Type B pancreatic cell (in vitro differentiated cells): ENCODE measurements around the gene HDAC9. TPM values are rescaled to one million over a fixed set of nuclear protein-coding genes. Genes with fewer than 3 reads are reported as not detected.

Experiments
- DNase-seq: peaks from one replicate; pipeline ENCODE4 v3.0.0; 2021; ENCODE audit warnings: mixed read lengths; ENCODE audit not compliant: unreplicated experiment; ENCODE audit errors: extremely low spot score
- H3K27ac Mint-ChIP-seq: 2 replicates; pipeline ENCODE4 v1.8.0; 2021; ENCODE audit warnings: mild to moderate bottlenecking, mixed read lengths
- H3K27me3 Mint-ChIP-seq: 2 replicates; pipeline ENCODE4 v1.8.0; 2021; ENCODE audit warnings: mixed read lengths
- H3K36me3 Mint-ChIP-seq: 2 replicates; pipeline ENCODE4 v1.8.0; 2021; ENCODE audit warnings: mixed read lengths
- H3K4me1 Mint-ChIP-seq: one replicate; pipeline ENCODE4 v1.8.0; 2021; ENCODE audit warnings: mixed read lengths; ENCODE audit not compliant: unreplicated experiment
- H3K4me3 Mint-ChIP-seq: 2 replicates; pipeline ENCODE4 v1.8.0; 2021; ENCODE audit warnings: mild to moderate bottlenecking, mixed read lengths
- H3K9me3 Mint-ChIP-seq: 2 replicates; pipeline ENCODE4 v1.8.0; 2021; ENCODE audit warnings: mixed read lengths
- total RNA-seq: library from RNA; stranded (reverse); gene quantifications from 2 replicates; pipeline ENCODE4 v1.2.1, GENCODE V29; 2021; ENCODE audit warnings: low replicate concordance
- TF ChIP-seq, protein P1 (sequence below): fragments of 200-600 bp; sonication (generic); conservative IDR thresholded peaks from 2 replicates; pipeline ENCODE4 v1.5.0; 2021; ENCODE audit warnings: antibody characterized with exemption, mild to moderate bottlenecking

Gene HDAC9
- total RNA-seq, 1 donor from 2014 or later = 6.8 TPM

- no peaks in the 10 kb centered on the region for H3K9me3 Mint-ChIP-seq
- no peak overlapping the region for H3K27ac Mint-ChIP-seq
- H3K36me3 Mint-ChIP-seq = no peaks in the 10 kb centered on the region
- H3K4me3 Mint-ChIP-seq = no peak overlapping the region
- peaks cover 10% of the 10 kb centered on the region for H3K4me1 Mint-ChIP-seq
- no peaks in the 10 kb centered on the region for H3K27me3 Mint-ChIP-seq
- TF ChIP-seq, protein P1, sequence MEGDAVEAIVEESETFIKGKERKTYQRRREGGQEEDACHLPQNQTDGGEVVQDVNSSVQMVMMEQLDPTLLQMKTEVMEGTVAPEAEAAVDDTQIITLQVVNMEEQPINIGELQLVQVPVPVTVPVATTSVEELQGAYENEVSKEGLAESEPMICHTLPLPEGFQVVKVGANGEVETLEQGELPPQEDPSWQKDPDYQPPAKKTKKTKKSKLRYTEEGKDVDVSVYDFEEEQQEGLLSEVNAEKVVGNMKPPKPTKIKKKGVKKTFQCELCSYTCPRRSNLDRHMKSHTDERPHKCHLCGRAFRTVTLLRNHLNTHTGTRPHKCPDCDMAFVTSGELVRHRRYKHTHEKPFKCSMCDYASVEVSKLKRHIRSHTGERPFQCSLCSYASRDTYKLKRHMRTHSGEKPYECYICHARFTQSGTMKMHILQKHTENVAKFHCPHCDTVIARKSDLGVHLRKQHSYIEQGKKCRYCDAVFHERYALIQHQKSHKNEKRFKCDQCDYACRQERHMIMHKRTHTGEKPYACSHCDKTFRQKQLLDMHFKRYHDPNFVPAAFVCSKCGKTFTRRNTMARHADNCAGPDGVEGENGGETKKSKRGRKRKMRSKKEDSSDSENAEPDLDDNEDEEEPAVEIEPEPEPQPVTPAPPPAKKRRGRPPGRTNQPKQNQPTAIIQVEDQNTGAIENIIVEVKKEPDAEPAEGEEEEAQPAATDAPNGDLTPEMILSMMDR = no peak
- no peak for DNase-seq
These were observed 291.2 kb downstream of the HDAC9 start for GRCh38 chr7:18786796-18787195.

DNA sequence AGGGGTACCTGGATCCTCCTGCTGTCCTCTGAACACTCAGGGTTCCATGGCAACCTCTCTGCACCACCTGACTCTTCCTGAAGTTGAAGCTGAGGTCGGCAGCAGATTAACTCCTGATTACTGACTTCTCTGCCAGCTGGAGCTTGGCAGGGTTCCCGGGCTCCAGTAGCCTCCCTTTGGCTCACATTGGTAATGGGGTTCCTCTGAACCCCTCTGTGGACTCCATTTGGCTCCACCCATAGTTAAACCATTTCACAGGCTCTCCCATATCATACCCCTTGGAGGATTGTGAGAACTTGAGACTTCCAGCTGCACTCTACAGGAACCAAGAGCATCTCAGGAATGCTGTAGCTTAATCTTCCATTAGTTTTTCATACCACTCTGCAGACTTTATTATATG, 292.5 kb downstream of the HDAC9 start:
- no peak overlapping the region for H3K4me3 Mint-ChIP-seq
- TF ChIP-seq, protein P1 = no peak
- H3K27me3 Mint-ChIP-seq = no peaks in the 10 kb centered on the region
- no peaks in the 10 kb centered on the region for H3K9me3 Mint-ChIP-seq
- H3K27ac Mint-ChIP-seq = no peak overlapping the region
- DNase-seq = no peak
- H3K4me1 Mint-ChIP-seq = peaks cover 5% of the 10 kb centered on the region
- no peaks in the 10 kb centered on the region for H3K36me3 Mint-ChIP-seq

DNA sequence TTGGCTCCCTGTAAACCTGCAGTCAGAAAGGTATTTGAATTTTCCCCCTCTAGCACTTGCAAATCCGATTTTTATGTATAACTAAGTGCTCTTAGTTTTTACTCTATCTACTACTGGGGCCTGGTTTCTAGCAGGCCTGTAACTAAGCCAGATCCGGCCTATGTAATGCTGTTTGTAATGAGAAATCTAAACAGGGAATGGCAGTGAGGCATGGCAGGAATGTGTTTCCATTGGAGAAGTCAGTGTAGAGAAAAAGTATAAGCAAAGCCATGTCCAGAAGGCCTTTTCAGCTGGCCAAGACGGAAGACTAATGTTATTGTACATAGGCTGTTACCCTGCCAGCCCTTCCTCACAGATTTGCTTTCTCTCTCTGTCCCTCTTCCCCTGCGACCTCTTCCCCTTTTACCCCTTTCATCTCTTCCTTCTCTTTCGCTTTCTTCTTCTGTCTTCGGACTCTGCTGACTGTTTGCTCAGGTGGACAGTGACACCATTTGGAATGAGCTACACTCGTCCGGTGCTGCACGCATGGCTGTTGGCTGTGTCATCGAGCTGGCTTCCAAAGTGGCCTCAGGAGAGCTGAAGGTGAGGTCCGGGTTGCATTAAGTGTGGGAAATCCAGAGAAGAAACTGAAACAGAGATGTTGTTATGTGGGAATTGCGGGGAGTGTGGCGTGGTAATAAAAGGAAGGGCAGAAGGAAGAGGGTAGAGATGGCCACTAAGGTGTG, 297.5 kb downstream of the HDAC9 start:
- Mint-ChIP-seq H3K27me3 (no peaks in the 10 kb centered on the region), H3K27ac (no peak overlapping the region), H3K36me3 (no peaks in the 10 kb centered on the region), H3K9me3 (no peaks in the 10 kb centered on the region), H3K4me1 (peaks cover 21% of the 10 kb centered on the region), H3K4me3 (no peak overlapping the region)
- DNase-seq = no peak
- TF ChIP-seq, protein P1 = no peak

DNA sequence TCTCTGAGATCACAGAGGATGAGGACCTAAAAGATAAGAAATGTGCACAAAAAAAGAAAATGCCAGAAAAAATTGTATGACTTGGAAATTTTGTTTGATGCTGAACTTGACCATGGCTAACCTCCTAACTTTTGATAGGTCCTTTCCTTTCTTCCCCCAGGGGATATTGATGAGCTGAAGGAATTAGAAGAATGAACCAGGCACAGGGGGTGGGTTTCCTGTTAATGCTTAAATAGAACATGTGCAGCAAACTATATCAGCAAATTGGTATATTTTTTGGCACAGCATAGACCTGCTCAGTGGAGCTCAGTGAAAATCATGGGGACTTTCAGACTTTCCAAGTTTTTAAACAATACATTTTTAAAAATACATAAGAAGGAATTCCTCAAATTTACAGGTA, 300.7 kb downstream of the HDAC9 start:
- H3K27ac Mint-ChIP-seq = no peak overlapping the region
- no peaks in the 10 kb centered on the region for H3K27me3 Mint-ChIP-seq
- no peak overlapping the region for H3K4me3 Mint-ChIP-seq
- H3K9me3 Mint-ChIP-seq = no peaks in the 10 kb centered on the region
- no peak for DNase-seq
- H3K36me3 Mint-ChIP-seq = no peaks in the 10 kb centered on the region
- TF ChIP-seq, protein P1 = no peak
- peaks cover 21% of the 10 kb centered on the region for H3K4me1 Mint-ChIP-seq

DNA sequence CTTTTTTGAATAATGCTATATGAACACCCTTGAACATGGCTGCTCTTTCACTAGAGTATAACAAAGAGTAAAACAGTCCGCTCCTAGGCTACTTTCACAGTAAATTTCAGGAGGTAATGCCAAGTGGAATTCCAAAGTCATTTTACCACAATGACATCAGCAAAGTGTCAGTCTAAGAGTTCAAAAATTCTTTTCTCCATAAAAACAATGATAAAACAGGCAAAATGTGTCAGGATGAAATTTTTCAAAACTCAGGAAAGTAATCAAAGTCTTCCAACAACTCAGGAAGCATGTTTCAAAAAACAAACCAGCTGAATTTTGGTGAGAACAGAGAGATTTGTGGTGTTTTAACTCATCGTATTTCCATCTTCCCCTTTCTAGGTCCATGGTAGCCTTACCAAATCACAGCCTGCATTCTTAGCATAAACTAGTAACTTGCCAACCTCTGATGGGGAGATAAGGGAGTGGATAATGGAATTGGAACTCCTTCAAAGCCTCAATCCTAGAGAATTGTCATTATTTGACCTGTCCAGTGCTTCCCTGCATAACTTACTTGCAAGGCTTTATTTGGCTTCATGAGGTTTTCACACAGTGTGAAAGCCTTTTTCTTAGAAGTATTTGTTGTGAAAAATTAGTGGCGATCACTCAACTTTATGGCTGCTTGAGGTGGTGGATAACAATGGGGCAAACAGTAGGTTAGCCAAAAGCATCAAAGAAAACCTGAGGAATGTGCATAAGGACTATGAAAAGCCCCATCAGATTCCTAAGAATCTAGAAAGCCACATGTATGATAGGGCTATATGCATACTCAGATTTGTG, 302.7 kb downstream of the HDAC9 start:
- Mint-ChIP-seq H3K27me3 (no peaks in the 10 kb centered on the region), H3K36me3 (no peaks in the 10 kb centered on the region), H3K4me1 (peaks cover 13% of the 10 kb centered on the region), H3K27ac (no peak overlapping the region), H3K4me3 (no peak overlapping the region), H3K9me3 (no peaks in the 10 kb centered on the region)
- TF ChIP-seq, protein P1 = no peak
- DNase-seq = no peak
